ENCODE measurements around the gene OTOA. TPM values are rescaled to one million over a fixed set of nuclear protein-coding genes. Genes with fewer than 3 reads are reported as not detected.
"Not testable (repeated sequence)": the region's sequence is repeated elsewhere in the genome, so short reads cannot be mapped to it uniquely, and the experiment has no call there.

The OTOA gene
- total and polyA plus RNA-seq, 2 of the 8 experiments (the other 6 are each of a cell fraction or from before 2014, with no cell fraction given): 0.06 to 0.32 TPM

DNA sequence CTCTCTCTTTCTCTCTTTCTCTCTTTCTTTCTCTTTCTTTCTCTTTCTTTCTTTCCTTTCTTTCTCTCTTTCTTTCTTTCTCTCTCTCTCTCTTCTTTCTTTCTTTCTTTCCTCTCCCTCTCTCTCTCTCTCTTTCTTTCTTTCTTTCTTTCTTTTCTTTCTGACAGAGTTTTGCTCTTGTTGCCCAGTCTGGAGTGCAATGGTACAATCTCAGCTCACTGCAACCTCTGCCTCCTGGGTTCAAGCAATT is 50.5 kb downstream of the OTOA start:
- POLR2A ChIA-PET (ENCODE audit: partially characterized antibody); DNase-seq (ENCODE audit: low read depth in 1 of 2, low spot score in 2 of 2); H3K9ac ChIP-seq (replicated peaks in 1 of 4; ENCODE audit: extremely low read depth in 1 of 4, low read depth in 3 of 4, low read length in 3 of 4); H3K36me3 ChIP-seq (ENCODE audit: control insufficient read depth in 2 of 4, insufficient read depth in 4 of 4, low read length in 3 of 4); H2BK120ac ChIP-seq (replicated peaks; ENCODE audit: low read depth, low read length); H3K56ac ChIP-seq (replicated peaks; ENCODE audit: insufficient read length, low read depth, low read length); H2BK20ac ChIP-seq (ENCODE audit: low read length); H2AK5ac ChIP-seq (ENCODE audit: low read depth, low read length); H3K23me2 ChIP-seq (ENCODE audit: low read depth, low read length); H4K5ac ChIP-seq (ENCODE audit: insufficient read length, low read depth, low read length); H2BK12ac ChIP-seq (ENCODE audit: low read depth, low read length); H2BK15ac ChIP-seq (ENCODE audit: low read length); H3K23ac ChIP-seq (ENCODE audit: insufficient read length); H3K27me3 ChIP-seq (replicated peaks in 1 of 4; ENCODE audit: control insufficient read depth in 3 of 4, extremely low read depth in 1 of 4, insufficient read depth in 3 of 4, low read length in 3 of 4); H4K8ac ChIP-seq (ENCODE audit: extremely low read depth, insufficient read depth, low read length); FAIRE-seq; H2AFZ ChIP-seq (ENCODE audit: low read length); H2BK5ac ChIP-seq (ENCODE audit: low read depth, low read length); H3K14ac ChIP-seq (ENCODE audit: insufficient read length); H3K79me1 ChIP-seq (ENCODE audit: low read depth, low read length); H3K27ac ChIP-seq (ENCODE audit: low read depth, low read length); H3K18ac ChIP-seq (ENCODE audit: extremely low read depth, low read length); H3K79me2 ChIP-seq (ENCODE audit: control insufficient read depth in 1 of 2, insufficient read depth in 2 of 2, low read length in 2 of 2); H3K4ac ChIP-seq (replicated peaks; ENCODE audit: insufficient read length, low read depth, low read length); CTCF ChIA-PET (ENCODE audit: partially characterized antibody); H4K91ac ChIP-seq (replicated peaks; ENCODE audit: insufficient read length, low read length); H3K4me3 ChIP-seq (ENCODE audit: extremely low read depth in 1 of 4, insufficient read depth in 2 of 4, low read depth in 3 of 4, low read length in 4 of 4); H3K4me1 ChIP-seq (replicated peaks in 1 of 4; ENCODE audit: control insufficient read depth in 3 of 4, insufficient read depth in 4 of 4, low read length in 3 of 4); H3K9me3 ChIP-seq (ENCODE audit: insufficient read depth in 2 of 2, low read depth in 1 of 2, low read length in 1 of 2); H3K4me2 ChIP-seq (ENCODE audit: insufficient read depth in 1 of 2, low read depth in 2 of 2, low read length in 2 of 2); H4K20me1 ChIP-seq (replicated peaks in 1 of 2; ENCODE audit: control insufficient read depth in 1 of 2, insufficient read depth in 2 of 2, low read length in 2 of 2): not testable (repeated sequence)

Measured in H1 (cell line).